Activated naive CD8-positive, alpha-beta T cell treated with anti-CD3 and anti-CD28 coated beads for 36 hours (primary cell): Measurements from ENCODE around the gene SEC24A. TPM values are rescaled to one million over a fixed set of nuclear protein-coding genes. Genes with fewer than 3 reads are reported as not detected.
"Not testable (repeated sequence)": the region's sequence is repeated elsewhere in the genome, so short reads cannot be mapped to it uniquely, and the experiment has no call there.

Experiments
- DNase-seq: peaks from one replicate; pipeline ENCODE4 v3.0.0; 2021
- H3K27ac Mint-ChIP-seq: one replicate; pipeline ENCODE4 v1.8.0; 2022; ENCODE audit warnings: mild to moderate bottlenecking, moderate library complexity, mixed read lengths
- H3K27me3 Mint-ChIP-seq: one replicate; pipeline ENCODE4 v1.8.0; 2022; ENCODE audit warnings: mild to moderate bottlenecking, mixed read lengths
- H3K36me3 Mint-ChIP-seq: one replicate; pipeline ENCODE4 v1.8.0; 2021; ENCODE audit warnings: mild to moderate bottlenecking, mixed read lengths
- H3K4me1 Mint-ChIP-seq: one replicate; pipeline ENCODE4 v1.8.0; 2021; ENCODE audit warnings: mixed read lengths
- H3K4me3 Mint-ChIP-seq: one replicate; pipeline ENCODE4 v1.8.0; 2022; ENCODE audit warnings: mild to moderate bottlenecking, moderate library complexity, mixed read lengths
- H3K9me3 Mint-ChIP-seq: one replicate; pipeline ENCODE4 v1.8.0; 2022; ENCODE audit warnings: mixed read lengths
- total RNA-seq, 2 experiments: library from RNA; stranded (reverse); gene quantifications; one replicate each; pipeline ENCODE4 v1.2.3, GENCODE V29; 2021

Gene SEC24A
- total RNA-seq, 2 experiments from 2014 or later: 22.6 to 24.2 TPM

DNA sequence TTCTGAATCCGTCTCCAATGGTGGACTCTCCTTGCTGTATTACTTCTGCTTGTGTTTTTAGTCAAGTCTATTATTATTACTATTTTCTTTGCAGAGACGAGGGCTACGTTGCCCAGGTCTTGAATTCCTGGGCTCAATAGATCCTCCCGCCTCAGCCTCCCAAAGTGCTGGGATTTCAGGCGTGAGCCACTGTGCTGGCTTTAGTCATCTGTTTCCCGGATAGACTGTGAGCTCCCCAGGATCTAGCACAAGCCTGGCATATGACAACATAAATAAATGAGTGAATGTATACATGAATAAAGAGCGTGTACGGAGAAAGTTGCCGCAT is 109.6 kb downstream of the SEC24A start:
- no peak for DNase-seq
- peaks cover 28% of the 10 kb centered on the region for H3K4me1 Mint-ChIP-seq
- no peaks in the 10 kb centered on the region for H3K9me3 Mint-ChIP-seq
- H3K27me3 Mint-ChIP-seq: no peaks in the 10 kb centered on the region
- H3K4me3 Mint-ChIP-seq: peak overlapping the region; percentile 99
- H3K27ac Mint-ChIP-seq: peak overlapping the region; percentile 95
- H3K36me3 Mint-ChIP-seq: peaks cover 10% of the 10 kb centered on the region

DNA sequence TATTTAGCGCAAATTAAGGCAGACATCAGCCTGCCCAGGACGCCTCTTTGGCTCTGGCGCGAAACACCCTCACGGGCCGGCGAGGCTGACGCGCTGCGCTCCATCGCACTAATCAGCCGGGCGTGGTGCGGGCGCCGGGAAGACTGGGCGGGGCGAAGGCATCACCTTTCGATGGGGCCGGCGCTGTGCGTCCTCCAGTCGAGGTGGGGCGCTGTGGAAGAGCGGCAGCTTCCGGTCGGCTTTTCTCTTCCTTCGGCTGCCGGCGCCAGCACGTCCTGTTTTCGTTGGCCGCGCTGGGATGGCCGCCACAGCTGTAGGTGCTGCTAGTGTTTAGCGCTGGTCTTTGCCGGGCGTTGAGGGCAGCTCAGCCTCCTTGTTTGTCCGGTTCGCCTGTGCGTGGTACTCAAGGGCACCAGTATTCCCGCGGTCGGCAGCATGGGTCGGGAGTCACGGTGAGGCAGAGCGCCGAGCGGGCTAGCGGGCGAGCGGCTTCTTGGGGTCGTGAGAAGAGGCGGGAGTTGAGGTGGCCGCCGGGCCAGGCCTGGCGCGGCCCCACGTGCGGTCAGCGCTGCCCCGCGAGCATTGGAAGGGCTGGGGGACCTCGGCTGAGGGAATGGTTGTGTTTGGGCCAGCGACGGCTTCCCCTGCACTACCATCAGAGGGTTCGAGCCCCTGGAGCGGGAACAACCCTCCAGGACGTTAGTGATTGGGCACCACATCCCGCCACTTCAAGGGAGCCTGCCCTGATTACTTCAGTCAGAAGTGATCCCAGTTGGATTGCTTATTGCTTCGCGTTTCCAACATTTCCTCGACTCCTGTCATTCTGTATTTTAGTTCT is 110.1 kb downstream of the SEC24A start, which contains the start of gene DDX46:
TSS of gene DDX46 (plus strand) at position 276 of the 838 bp plus-strand sequence. CDS start at position 436, 160 bp downstream.
- Mint-ChIP-seq H3K36me3 (peaks cover 10% of the 10 kb centered on the region), H3K27me3 (no peaks in the 10 kb centered on the region), H3K4me1 (peaks cover 28% of the 10 kb centered on the region), H3K4me3 (peak within 1 kb of the TSS; percentile 99), H3K27ac (peak within 1 kb of the TSS; percentile 95), H3K9me3 (no peaks in the 10 kb centered on the region)
- peak; percentile 97 for DNase-seq

DNA sequence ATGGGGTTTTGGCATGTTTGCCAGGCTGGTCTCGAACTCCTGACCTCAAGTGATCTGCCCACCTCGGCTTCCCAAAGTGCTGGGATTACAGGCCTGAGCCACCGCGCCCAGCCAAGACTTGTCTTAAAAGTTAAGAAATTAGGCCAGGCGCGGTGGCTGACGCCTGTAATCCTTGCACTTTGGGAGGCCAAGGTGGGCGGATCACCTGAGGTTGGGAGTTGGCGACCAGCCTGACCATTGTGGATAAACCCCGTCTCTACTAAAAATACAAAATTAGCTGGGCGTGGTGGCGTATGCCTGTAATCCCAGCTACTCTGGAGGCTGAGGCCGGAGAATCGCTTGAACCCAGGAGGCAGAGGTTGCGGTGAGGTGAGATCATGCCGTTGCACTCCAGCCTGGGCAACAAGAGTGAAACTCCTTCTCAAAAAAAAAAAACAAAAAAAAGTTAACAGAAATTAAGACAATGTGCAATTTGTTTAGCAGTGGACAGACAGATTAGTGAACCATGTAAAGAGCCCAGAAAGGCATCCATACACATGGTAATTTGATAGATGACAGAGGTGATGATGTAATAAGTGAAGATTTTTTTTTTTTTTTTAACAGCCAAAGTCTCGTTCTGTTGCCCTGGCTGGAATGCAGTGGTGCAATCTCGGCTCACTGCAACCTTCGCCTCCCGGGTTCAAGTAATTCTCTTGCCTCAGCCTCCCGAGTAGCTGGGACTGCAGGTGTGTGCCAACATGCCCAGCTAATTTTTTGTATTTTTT is 119.1 kb downstream of the SEC24A start:
- DNase-seq, H3K27ac Mint-ChIP-seq, H3K27me3 Mint-ChIP-seq, H3K9me3 Mint-ChIP-seq, H3K4me1 Mint-ChIP-seq, H3K4me3 Mint-ChIP-seq: not testable (repeated sequence)
- peaks cover 13% of the 10 kb centered on the region for H3K36me3 Mint-ChIP-seq

DNA sequence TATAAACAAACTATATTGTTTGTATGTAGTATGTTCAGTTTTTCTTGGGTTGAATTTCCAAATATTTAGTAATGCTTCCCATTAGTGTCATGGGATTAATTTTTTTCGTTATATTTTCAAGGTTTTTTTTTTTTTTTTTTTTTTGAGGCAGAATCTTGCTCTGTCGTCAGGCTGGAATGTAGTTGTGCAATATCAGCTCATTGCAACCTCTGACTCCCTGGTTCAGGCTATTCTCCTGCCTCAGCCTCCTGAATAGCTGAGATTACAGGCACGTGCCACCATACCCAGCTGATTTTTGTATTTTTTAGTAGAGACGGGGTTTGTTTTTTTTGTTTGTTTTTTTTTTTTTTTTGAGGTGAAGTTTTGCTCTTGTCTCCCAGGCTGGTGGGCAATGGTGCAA is 120.6 kb downstream of the SEC24A start:
- H3K27me3 Mint-ChIP-seq: no peaks in the 10 kb centered on the region
- H3K36me3 Mint-ChIP-seq: peaks cover 15% of the 10 kb centered on the region
- no peak overlapping the region for H3K27ac Mint-ChIP-seq
- H3K9me3 Mint-ChIP-seq: no peaks in the 10 kb centered on the region
- no peak overlapping the region for H3K4me3 Mint-ChIP-seq
- H3K4me1 Mint-ChIP-seq: no peaks in the 10 kb centered on the region
- DNase-seq: no peak

DNA sequence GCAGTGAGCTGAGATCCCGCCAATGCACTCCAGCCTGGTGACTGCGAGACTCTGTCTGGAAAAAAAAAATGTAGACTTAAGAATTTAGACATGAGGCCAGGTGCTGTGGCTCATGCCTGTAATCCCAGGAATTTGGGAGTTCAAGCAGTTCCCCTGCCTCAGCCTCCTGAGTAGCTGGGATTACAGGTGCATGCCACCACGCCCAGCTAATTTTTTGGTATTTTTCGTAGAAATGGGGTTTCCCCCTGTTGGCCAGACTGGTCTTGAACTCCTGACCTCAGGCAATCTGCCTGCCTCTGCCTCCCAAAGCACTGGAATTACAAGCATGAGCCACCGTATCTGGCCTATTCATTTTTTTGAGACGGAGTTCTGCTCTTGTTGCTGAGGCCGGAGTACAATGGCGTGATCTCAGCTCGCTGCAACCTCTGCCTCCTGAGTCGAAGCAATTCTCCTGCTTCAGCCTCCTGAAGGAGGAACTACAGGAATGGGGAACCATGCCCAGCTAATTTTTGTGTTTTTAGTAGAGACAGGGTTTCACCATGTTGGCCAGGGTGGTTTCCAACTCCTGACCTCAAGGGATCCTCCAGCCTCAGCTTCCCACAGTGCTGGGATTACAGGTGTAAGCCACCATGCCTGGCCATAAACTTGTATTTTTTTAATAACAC is 124.0 kb downstream of the SEC24A start:
- no peak overlapping the region for H3K27ac Mint-ChIP-seq
- H3K36me3 Mint-ChIP-seq: peaks cover 31% of the 10 kb centered on the region

DNA sequence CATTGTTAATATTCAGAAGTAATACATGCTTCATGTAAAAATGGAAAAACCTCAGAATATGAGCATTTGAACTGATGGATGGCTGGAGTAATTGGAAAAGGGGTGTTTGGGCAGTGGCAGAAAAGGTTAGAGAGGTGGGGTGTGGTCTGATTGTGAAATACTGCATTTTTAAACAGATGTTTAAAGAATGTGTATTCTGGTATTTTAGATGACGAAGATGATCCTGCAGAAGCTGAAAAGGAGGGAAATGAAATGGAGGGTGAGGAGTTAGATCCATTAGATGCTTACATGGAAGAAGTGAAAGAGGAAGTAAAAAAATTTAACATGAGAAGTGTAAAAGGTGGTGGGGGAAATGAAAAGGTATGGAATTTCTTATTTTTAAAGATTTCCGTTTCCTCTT is 128.8 kb downstream of the SEC24A start:
- Mint-ChIP-seq H3K4me3 (no peak overlapping the region), H3K27ac (peak overlapping the region; percentile 21), H3K9me3 (no peaks in the 10 kb centered on the region), H3K27me3 (no peaks in the 10 kb centered on the region), H3K36me3 (peaks cover 28% of the 10 kb centered on the region), H3K4me1 (no peaks in the 10 kb centered on the region)
- DNase-seq: no peak

More for the DNA sequence above, 124.0 kb downstream of the SEC24A start:
- DNase-seq: no peak
- Mint-ChIP-seq H3K4me3 (no peak overlapping the region), H3K4me1 (no peaks in the 10 kb centered on the region), H3K9me3 (no peaks in the 10 kb centered on the region), H3K27me3 (no peaks in the 10 kb centered on the region)

Other genes with a start within 250 kb of the SEC24A start
- gene CDKN2AIPNL, start 236.9 kb upstream of the SEC24A start, total RNA-seq: 10 to 100 TPM; 42.6 to 44.5 TPM
- 10 to 100 TPM; 80.2 to 80.3 TPM for gene JADE2, start 123.1 kb upstream of the SEC24A start, total RNA-seq
- gene SAR1B, start 16.0 kb upstream of the SEC24A start, total RNA-seq: 10 to 100 TPM; 50.0 to 54.2 TPM
- 10 to 100 TPM; 28.2 to 28.4 TPM for gene CAMLG, start 89.8 kb downstream of the SEC24A start, total RNA-seq
- 10 to 100 TPM; 77.2 to 78.3 TPM for gene DDX46, start 110.0 kb downstream of the SEC24A start, total RNA-seq
- 10 to 100 TPM; 24.1 to 30.5 TPM for gene C5orf24, start 197.2 kb downstream of the SEC24A start, total RNA-seq
- 10 to 100 TPM; 27.2 to 29.4 TPM for gene TXNDC15, start 225.6 kb downstream of the SEC24A start, total RNA-seq